Measurements from ENCODE around the gene WWP2. TPM values are rescaled to one million over a fixed set of nuclear protein-coding genes. Genes with fewer than 3 reads are reported as not detected.
A peak's percentile ranks its signal among the peaks of the same experiment; 100 is the strongest.
"Not testable (repeated sequence)": the region's sequence is repeated elsewhere in the genome, so short reads cannot be mapped to it uniquely, and the experiment has no call there.

WWP2 gene
- polyA plus RNA-seq, 1 donor from 2014 or later, result 61.5 TPM

- Mint-ChIP-seq H3K4me3 (no peak overlapping the region), H3K27me3 (no peaks in the 10 kb centered on the region), H3K4me1 (no peaks in the 10 kb centered on the region), H3K9me3 (no peaks in the 10 kb centered on the region), H3K36me3 (peaks cover 4% of the 10 kb centered on the region), H3K27ac (no peak overlapping the region)
Observed at GRCh38 chr16:69942627-69943170, 180.6 kb downstream of the WWP2 start.

- H3K4me1 Mint-ChIP-seq, H3K36me3 Mint-ChIP-seq, H3K27me3 Mint-ChIP-seq, H3K9me3 Mint-ChIP-seq, H3K27ac Mint-ChIP-seq: not testable (repeated sequence)
- peak overlapping the region in 1 of 4 donors; percentile 51 for H3K4me3 Mint-ChIP-seq
Observed at GRCh38 chr16:69943241-69944036, 181.3 kb downstream of the WWP2 start.

GRCh38 chr16:69950411-69950810, 188.3 kb downstream of the WWP2 start:
- H3K9me3 Mint-ChIP-seq, H3K27me3 Mint-ChIP-seq, H3K4me1 Mint-ChIP-seq, H3K4me3 Mint-ChIP-seq, H3K36me3 Mint-ChIP-seq, H3K27ac Mint-ChIP-seq: not testable (repeated sequence)

GRCh38 chr16:69951017-69951671, 189.0 kb downstream of the WWP2 start, which contains the start of gene CLEC18A:
Gene CLEC18A (plus strand): TSS chr16:69951334. CDS start chr16:69951367, 33 bp downstream.
- H3K36me3 Mint-ChIP-seq, result not testable (repeated sequence)

GRCh38 chr16:69951672-69952031, 189.5 kb downstream of the WWP2 start:
- H3K27ac Mint-ChIP-seq, H3K9me3 Mint-ChIP-seq, H3K36me3 Mint-ChIP-seq: not testable (repeated sequence)

More at GRCh38 chr16:69951017-69951671, 189.0 kb downstream of the WWP2 start, which contains the start of gene CLEC18A:
- not testable (repeated sequence) for H3K4me3 Mint-ChIP-seq, H3K4me1 Mint-ChIP-seq, H3K27me3 Mint-ChIP-seq, H3K27ac Mint-ChIP-seq, H3K9me3 Mint-ChIP-seq

GRCh38 chr16:69952116-69952515, 190.0 kb downstream of the WWP2 start:
- not testable (repeated sequence) for H3K4me1 Mint-ChIP-seq, H3K27me3 Mint-ChIP-seq, H3K27ac Mint-ChIP-seq, H3K36me3 Mint-ChIP-seq, H3K4me3 Mint-ChIP-seq, H3K9me3 Mint-ChIP-seq

More at GRCh38 chr16:69951672-69952031, 189.5 kb downstream of the WWP2 start:
- not testable (repeated sequence) for H3K27me3 Mint-ChIP-seq, H3K4me3 Mint-ChIP-seq, H3K4me1 Mint-ChIP-seq

- not testable (repeated sequence) for H3K4me3 Mint-ChIP-seq, H3K9me3 Mint-ChIP-seq, H3K36me3 Mint-ChIP-seq, H3K27ac Mint-ChIP-seq, H3K4me1 Mint-ChIP-seq, H3K27me3 Mint-ChIP-seq
Observed at GRCh38 chr16:69952572-69953355, 190.6 kb downstream of the WWP2 start.

- H3K4me3 Mint-ChIP-seq, H3K27ac Mint-ChIP-seq, H3K27me3 Mint-ChIP-seq, H3K9me3 Mint-ChIP-seq, H3K4me1 Mint-ChIP-seq, H3K36me3 Mint-ChIP-seq: not testable (repeated sequence)
Observed at GRCh38 chr16:69954241-69954640, 192.1 kb downstream of the WWP2 start.

GRCh38 chr16:69963312-69963711, 201.2 kb downstream of the WWP2 start:
- not testable (repeated sequence) for H3K4me3 Mint-ChIP-seq, H3K36me3 Mint-ChIP-seq, H3K9me3 Mint-ChIP-seq, H3K4me1 Mint-ChIP-seq, H3K27ac Mint-ChIP-seq, H3K27me3 Mint-ChIP-seq

GRCh38 chr16:69964960-69965660, 203.0 kb downstream of the WWP2 start:
- peak overlapping the region in 1 of 4 donors; percentile 39 for H3K4me3 Mint-ChIP-seq
- H3K9me3 Mint-ChIP-seq, H3K4me1 Mint-ChIP-seq: not testable (repeated sequence)

GRCh38 chr16:69965661-69966054, 203.5 kb downstream of the WWP2 start:
- not testable (repeated sequence) for H3K27ac Mint-ChIP-seq, H3K27me3 Mint-ChIP-seq, H3K9me3 Mint-ChIP-seq, H3K4me1 Mint-ChIP-seq, H3K4me3 Mint-ChIP-seq, H3K36me3 Mint-ChIP-seq

More at GRCh38 chr16:69964960-69965660, 203.0 kb downstream of the WWP2 start:
- not testable (repeated sequence) for H3K27me3 Mint-ChIP-seq, H3K36me3 Mint-ChIP-seq, H3K27ac Mint-ChIP-seq

- H3K4me1 Mint-ChIP-seq, H3K4me3 Mint-ChIP-seq, H3K9me3 Mint-ChIP-seq, H3K27me3 Mint-ChIP-seq, H3K27ac Mint-ChIP-seq, H3K36me3 Mint-ChIP-seq: not testable (repeated sequence)
Observed at GRCh38 chr16:69967688-69968087, 205.6 kb downstream of the WWP2 start.

GRCh38 chr16:69968125-69968524, 206.0 kb downstream of the WWP2 start:
- not testable (repeated sequence) for H3K4me1 Mint-ChIP-seq, H3K27ac Mint-ChIP-seq

GRCh38 chr16:69969657-69970056, 207.5 kb downstream of the WWP2 start:
- not testable (repeated sequence) for H3K27ac Mint-ChIP-seq, H3K9me3 Mint-ChIP-seq, H3K4me1 Mint-ChIP-seq, H3K36me3 Mint-ChIP-seq, H3K4me3 Mint-ChIP-seq, H3K27me3 Mint-ChIP-seq

More at GRCh38 chr16:69968125-69968524, 206.0 kb downstream of the WWP2 start:
- H3K27me3 Mint-ChIP-seq, H3K4me3 Mint-ChIP-seq, H3K9me3 Mint-ChIP-seq, H3K36me3 Mint-ChIP-seq: not testable (repeated sequence)

- not testable (repeated sequence) for H3K9me3 Mint-ChIP-seq, H3K4me3 Mint-ChIP-seq, H3K27ac Mint-ChIP-seq
Observed at GRCh38 chr16:69972120-69972519, 210.0 kb downstream of the WWP2 start.

More at GRCh38 chr16:69972120-69972519, 210.0 kb downstream of the WWP2 start:
- not testable (repeated sequence) for H3K4me1 Mint-ChIP-seq, H3K27me3 Mint-ChIP-seq, H3K36me3 Mint-ChIP-seq

Data from IgD-negative memory B cell (primary cell).